Fibroblast of lung (primary cell): ENCODE data around the gene ERI3.

Experiments used
- EZH2 ChIP-seq: IDR thresholded peaks from 2 replicates; pipeline ENCODE4 v1.5.1; 2012; ENCODE audit warnings: low read length, control low read depth, mild to moderate bottlenecking; ENCODE audit errors: missing control alignments
- TF ChIP-seq, protein P1 (sequence below), 2 donors: IDR thresholded peaks in 1 of 2; conservative IDR thresholded peaks in 1 of 2; 1 replicate in 1 of 2; 2 replicates in 1 of 2; pipeline ENCODE4 v1.5.1; 2011 to 2012; ENCODE audit warnings: low read length in 2 of 2, control low read depth in 1 of 2, inconsistent platforms in 1 of 2, low read depth in 1 of 2, mild to moderate bottlenecking in 1 of 2

- TF ChIP-seq EZH2 = no peak
- TF ChIP-seq, protein P1, sequence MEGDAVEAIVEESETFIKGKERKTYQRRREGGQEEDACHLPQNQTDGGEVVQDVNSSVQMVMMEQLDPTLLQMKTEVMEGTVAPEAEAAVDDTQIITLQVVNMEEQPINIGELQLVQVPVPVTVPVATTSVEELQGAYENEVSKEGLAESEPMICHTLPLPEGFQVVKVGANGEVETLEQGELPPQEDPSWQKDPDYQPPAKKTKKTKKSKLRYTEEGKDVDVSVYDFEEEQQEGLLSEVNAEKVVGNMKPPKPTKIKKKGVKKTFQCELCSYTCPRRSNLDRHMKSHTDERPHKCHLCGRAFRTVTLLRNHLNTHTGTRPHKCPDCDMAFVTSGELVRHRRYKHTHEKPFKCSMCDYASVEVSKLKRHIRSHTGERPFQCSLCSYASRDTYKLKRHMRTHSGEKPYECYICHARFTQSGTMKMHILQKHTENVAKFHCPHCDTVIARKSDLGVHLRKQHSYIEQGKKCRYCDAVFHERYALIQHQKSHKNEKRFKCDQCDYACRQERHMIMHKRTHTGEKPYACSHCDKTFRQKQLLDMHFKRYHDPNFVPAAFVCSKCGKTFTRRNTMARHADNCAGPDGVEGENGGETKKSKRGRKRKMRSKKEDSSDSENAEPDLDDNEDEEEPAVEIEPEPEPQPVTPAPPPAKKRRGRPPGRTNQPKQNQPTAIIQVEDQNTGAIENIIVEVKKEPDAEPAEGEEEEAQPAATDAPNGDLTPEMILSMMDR (conservative IDR thresholded peaks at IDR 0.05 in 1 of 2, IDR thresholded peaks at IDR 0.05 in 1 of 2; ENCODE audit: low read depth in 1 of 2, low read length in 2 of 2) = peak in 1 of 2 donors; percentile 6
Observed at GRCh38 chr1:44220001-44220751, 134.9 kb downstream of the ERI3 start.
